Psoas muscle (tissue), 8 donors: ENCODE results near the gene CAVIN1. TPM values are rescaled to one million over a fixed set of nuclear protein-coding genes. Genes with fewer than 3 reads are reported as not detected.
A peak's percentile ranks its signal among the peaks of the same experiment; 100 is the strongest.

Experiments used
- ATAC-seq, 4 donors: fragments of 200-7000 bp; cut with Tn5 transposase; one replicate each; pipeline ENCODE4 v1.9.1; 2020; ENCODE audit warnings: moderate library complexity in 3 of 4, mild to moderate bottlenecking in 2 of 4
- DNase-seq, 2 donors: peaks; one replicate each; pipeline ENCODE4 v3.0.0-alpha.2; 2020
- H3K27ac ChIP-seq: fragments of 200-600 bp; one replicate; pipeline ENCODE4 v1.8.0; 2022
- H3K27me3 ChIP-seq, 3 donors: fragments of 200-600 bp in 1 of 3; one replicate each; pipeline versions ENCODE4 v1.6.1 to v1.8.0; 2013 to 2022; ENCODE audit warnings: low read length in 2 of 3, mild to moderate bottlenecking in 2 of 3, moderate library complexity in 1 of 3; ENCODE audit not compliant: insufficient read depth in 3 of 3
- H3K36me3 ChIP-seq, 2 donors: fragments of 200-600 bp in 1 of 2; one replicate each; pipeline versions ENCODE4 v1.6.1 to v1.8.0; 2013 to 2022; ENCODE audit warnings: low read depth in 1 of 2, mild to moderate bottlenecking in 1 of 2, moderate library complexity in 1 of 2; ENCODE audit not compliant: insufficient read depth in 1 of 2
- H3K4me1 ChIP-seq: fragments of 200-600 bp; one replicate; pipeline ENCODE4 v1.8.0; 2022
- H3K4me3 ChIP-seq: fragments of 200-600 bp; one replicate; pipeline ENCODE4 v1.8.0; 2022; ENCODE audit warnings: mild to moderate bottlenecking
- H3K9me3 ChIP-seq: fragments of 200-600 bp; one replicate; pipeline ENCODE4 v1.8.0; 2022
- CTCF ChIP-seq: fragments of 200-600 bp; IDR thresholded peaks from one replicate; pipeline ENCODE4 v1.8.0; 2022; ENCODE audit warnings: antibody characterized with exemption
- WGBS, 3 donors: extraction: QIAGEN DNeasy Blood & Tissue Kit; methylation state at CpG; one replicate each; pipeline versions ENCODE4 v1.1.6 to v1.1.7; 2013; 5-methylcytosine and 5-hydroxymethylcytosine counted together
- intact Hi-C, 2 donors: fragments of 100-400 bp; cut with DNase I; formaldehyde crosslinking; loops; one replicate each; pipeline versions ENCODE4 v1.11.0 to v1.14.2; 2022
- polyA plus RNA-seq, 3 donors: library from polyadenylated mRNA; stranded (reverse); fragments of 200-250 nt; gene quantifications; one replicate each; pipeline ENCODE4 v1.2.3, GENCODE V29; 2013
- total RNA-seq, 4 donors: library from RNA; stranded (reverse); fragmentation: NEBNext Ultra II Directional in 2 of 4; extraction: Animal tissue kit (Norgen Biotek cat#: 25700) in 2 of 4; gene quantifications; one replicate each; pipeline versions ENCODE4 v1.2.1 to v1.2.4, GENCODE V29; 2021 to 2023
- donor health status: healthy with polysubstance abuse.
- donor health status: DM: no; HTN: no; CAD: no; lungs with moderate emphysema.
- donor health status: Bipolar disorder and iron deficiency.
- donor health status: healthy.
- donor health status: DM: yes; HTN: yes; CAD: no.
- donor health status: DM: no; HTN: no; CAD: no.
- donor health status: DM: no; HTN: no; CAD: no.
- donor health status: DM: yes; HTN: yes; CAD: no.

Gene CAVIN1
- total and polyA plus RNA-seq, 7 donors = 69.5 to 151 (median 109) TPM

GRCh38 chr17:42431758-42432161, 8.7 kb upstream of the CAVIN1 start:
- H3K27ac ChIP-seq = no peak overlapping the region
- H3K27me3 ChIP-seq = no peaks in the 10 kb centered on the region
- no peaks in the 10 kb centered on the region for H3K9me3 ChIP-seq
- TF ChIP-seq CTCF = no peak
- no peaks in the 10 kb centered on the region for H3K36me3 ChIP-seq
- H3K4me3 ChIP-seq = no peak overlapping the region
- WGBS, 3 donors = 49 to 71% (median 51%) methylated on average over 3 of the region's 3 CpGs
- intact Hi-C loops = loop anchor here in 1 of 2 donors (5.0 kb wide), 1 partner anchor 86 kb away; no protein-coding TSS in a partner anchor
- DNase-seq = no peak
- H3K4me1 ChIP-seq = peaks cover 10% of the 10 kb centered on the region
- ATAC-seq = no peak

- 64 to 66% (median 66%) methylated on average over 3 of the region's 3 CpGs for WGBS, 3 donors
Observed at GRCh38 chr17:42429726-42430447, 6.8 kb upstream of the CAVIN1 start.

GRCh38 chr17:42428141-42428944, 5.3 kb upstream of the CAVIN1 start:
- no peaks in the 10 kb centered on the region for H3K27me3 ChIP-seq
- TF ChIP-seq CTCF = peak; percentile 46
- H3K4me3 ChIP-seq = no peak overlapping the region
- ATAC-seq = peak in 1 of 4 donors; percentile 45
- intact Hi-C loops = no loop called here
- H3K4me1 ChIP-seq = peaks cover 19% of the 10 kb centered on the region
- no peak overlapping the region for H3K27ac ChIP-seq
- 59 to 73% (median 60%) methylated on average over 4 of the region's 4 CpGs for WGBS, 3 donors
- no peak for DNase-seq
- no peaks in the 10 kb centered on the region for H3K36me3 ChIP-seq
- no peaks in the 10 kb centered on the region for H3K9me3 ChIP-seq

More at GRCh38 chr17:42429726-42430447, 6.8 kb upstream of the CAVIN1 start:
- no peak overlapping the region for H3K27ac ChIP-seq
- no peak overlapping the region for H3K4me3 ChIP-seq
- H3K27me3 ChIP-seq = no peaks in the 10 kb centered on the region
- no peaks in the 10 kb centered on the region for H3K36me3 ChIP-seq
- peaks cover 14% of the 10 kb centered on the region for H3K4me1 ChIP-seq
- DNase-seq = no peak
- intact Hi-C loops = loop anchor here in 1 of 2 donors (5.0 kb wide), 1 partner anchor 87 kb away; no protein-coding TSS in a partner anchor
- H3K9me3 ChIP-seq = no peaks in the 10 kb centered on the region
- peak in 1 of 4 donors; percentile 10 for ATAC-seq
- no peak for TF ChIP-seq CTCF

GRCh38 chr17:42424991-42425610, 2.0 kb upstream of the CAVIN1 start:
- no peaks in the 10 kb centered on the region for H3K9me3 ChIP-seq
- H3K27me3 ChIP-seq = no peaks in the 10 kb centered on the region
- peaks cover 30% of the 10 kb centered on the region for H3K4me1 ChIP-seq
- no peaks in the 10 kb centered on the region for H3K36me3 ChIP-seq
- intact Hi-C loops = loop anchor here (5.0 kb wide), 2 partner anchors 32 to 97 kb away; partner anchors contain the start of gene ATP6V0A1 (in 1 of the 2)
- TF ChIP-seq CTCF = no peak
- no peak for DNase-seq
- no peak for ATAC-seq
- peak overlapping the region; percentile 16 for H3K27ac ChIP-seq
- 71 to 75% (median 75%) methylated on average over 4 of the region's 4 CpGs for WGBS, 3 donors
- H3K4me3 ChIP-seq = no peak overlapping the region
